Retinal pigment epithelial cell (primary cell): ENCODE measurements around the gene PTCRA.
"Not testable (repeated sequence)": the region's sequence is repeated elsewhere in the genome, so short reads cannot be mapped to it uniquely, and the experiment has no call there.

Experiments used
- DNase-seq: peaks from one replicate; pipeline ENCODE4 v3.0.0-alpha.2; 2010; ENCODE audit warnings: low read depth
- H3K4me3 ChIP-seq: 2 replicates; pipeline ENCODE4 v1.5.1; 2011; ENCODE audit warnings: mild to moderate bottlenecking, low read length, control low read depth, moderate library complexity
- TF ChIP-seq, protein P1 (sequence below): conservative IDR thresholded peaks from 2 replicates; pipeline ENCODE4 v1.5.1; 2011; ENCODE audit warnings: low read depth, low read length, control low read depth, inconsistent platforms

The PTCRA gene

DNA sequence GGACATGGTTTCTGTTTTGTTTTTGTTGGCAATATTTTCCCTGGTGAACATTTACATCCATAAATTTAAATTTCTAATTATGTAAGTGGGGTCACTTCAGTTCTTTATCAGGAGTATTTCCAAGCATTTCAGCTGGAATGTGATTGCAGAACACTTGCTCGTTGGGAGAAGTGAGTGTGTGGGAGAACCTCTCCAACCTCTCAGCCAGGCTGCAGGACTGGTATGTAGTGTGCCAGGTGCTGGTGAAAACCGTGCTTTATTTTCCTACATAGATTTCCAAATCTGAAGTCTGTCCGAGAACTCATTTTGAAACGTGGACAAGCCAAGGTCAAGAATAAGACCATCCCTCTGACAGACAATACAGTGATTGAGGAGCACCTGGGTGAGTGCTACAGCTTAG lies 30.2 kb upstream of the PTCRA start:
- no peak overlapping the region for H3K4me3 ChIP-seq
- TF ChIP-seq, protein P1, sequence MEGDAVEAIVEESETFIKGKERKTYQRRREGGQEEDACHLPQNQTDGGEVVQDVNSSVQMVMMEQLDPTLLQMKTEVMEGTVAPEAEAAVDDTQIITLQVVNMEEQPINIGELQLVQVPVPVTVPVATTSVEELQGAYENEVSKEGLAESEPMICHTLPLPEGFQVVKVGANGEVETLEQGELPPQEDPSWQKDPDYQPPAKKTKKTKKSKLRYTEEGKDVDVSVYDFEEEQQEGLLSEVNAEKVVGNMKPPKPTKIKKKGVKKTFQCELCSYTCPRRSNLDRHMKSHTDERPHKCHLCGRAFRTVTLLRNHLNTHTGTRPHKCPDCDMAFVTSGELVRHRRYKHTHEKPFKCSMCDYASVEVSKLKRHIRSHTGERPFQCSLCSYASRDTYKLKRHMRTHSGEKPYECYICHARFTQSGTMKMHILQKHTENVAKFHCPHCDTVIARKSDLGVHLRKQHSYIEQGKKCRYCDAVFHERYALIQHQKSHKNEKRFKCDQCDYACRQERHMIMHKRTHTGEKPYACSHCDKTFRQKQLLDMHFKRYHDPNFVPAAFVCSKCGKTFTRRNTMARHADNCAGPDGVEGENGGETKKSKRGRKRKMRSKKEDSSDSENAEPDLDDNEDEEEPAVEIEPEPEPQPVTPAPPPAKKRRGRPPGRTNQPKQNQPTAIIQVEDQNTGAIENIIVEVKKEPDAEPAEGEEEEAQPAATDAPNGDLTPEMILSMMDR, result no peak
- no peak for DNase-seq

DNA sequence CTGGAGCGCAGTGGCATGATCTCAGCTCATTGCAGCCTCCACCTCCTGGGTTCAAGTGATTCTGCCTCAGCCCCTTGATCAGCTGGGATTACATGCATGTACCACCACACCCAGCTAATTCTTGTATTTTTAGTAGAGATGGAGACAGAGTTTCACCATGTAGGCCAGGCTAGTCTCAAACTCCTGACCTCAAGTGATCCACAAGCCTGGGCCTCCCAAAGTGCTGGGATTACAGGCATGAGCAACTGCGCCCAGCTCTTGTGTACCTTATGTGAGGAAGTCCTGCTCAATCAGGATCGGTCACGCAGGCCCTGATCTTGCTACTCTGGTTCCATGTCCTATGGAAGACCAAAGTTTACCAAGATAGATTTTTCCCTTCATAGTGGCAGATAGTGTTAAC lies 27.7 kb upstream of the PTCRA start:
- H3K4me3 ChIP-seq, DNase-seq: not testable (repeated sequence)

DNA sequence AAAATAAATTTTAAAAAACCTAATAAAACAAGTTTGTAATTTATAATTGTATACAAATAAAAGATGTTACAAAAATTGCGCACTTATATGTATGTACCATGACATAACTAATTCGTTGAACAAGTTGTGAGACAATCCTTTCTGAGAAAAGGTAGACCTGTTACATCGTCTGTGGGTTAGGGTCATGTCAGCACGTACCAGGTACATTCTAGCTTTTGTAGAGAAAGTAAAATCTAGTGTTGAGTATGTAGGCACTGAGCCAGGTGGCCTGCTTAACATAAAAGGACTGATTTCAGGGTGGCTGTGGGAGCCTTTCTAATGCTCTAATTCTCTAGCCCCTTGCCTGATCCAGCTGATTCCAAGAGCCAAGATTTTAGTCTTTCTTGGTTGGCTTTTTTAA lies 26.0 kb upstream of the PTCRA start:
- H3K4me3 ChIP-seq, result peak overlapping the region; percentile 95
- DNase-seq, result peak; percentile 26

DNA sequence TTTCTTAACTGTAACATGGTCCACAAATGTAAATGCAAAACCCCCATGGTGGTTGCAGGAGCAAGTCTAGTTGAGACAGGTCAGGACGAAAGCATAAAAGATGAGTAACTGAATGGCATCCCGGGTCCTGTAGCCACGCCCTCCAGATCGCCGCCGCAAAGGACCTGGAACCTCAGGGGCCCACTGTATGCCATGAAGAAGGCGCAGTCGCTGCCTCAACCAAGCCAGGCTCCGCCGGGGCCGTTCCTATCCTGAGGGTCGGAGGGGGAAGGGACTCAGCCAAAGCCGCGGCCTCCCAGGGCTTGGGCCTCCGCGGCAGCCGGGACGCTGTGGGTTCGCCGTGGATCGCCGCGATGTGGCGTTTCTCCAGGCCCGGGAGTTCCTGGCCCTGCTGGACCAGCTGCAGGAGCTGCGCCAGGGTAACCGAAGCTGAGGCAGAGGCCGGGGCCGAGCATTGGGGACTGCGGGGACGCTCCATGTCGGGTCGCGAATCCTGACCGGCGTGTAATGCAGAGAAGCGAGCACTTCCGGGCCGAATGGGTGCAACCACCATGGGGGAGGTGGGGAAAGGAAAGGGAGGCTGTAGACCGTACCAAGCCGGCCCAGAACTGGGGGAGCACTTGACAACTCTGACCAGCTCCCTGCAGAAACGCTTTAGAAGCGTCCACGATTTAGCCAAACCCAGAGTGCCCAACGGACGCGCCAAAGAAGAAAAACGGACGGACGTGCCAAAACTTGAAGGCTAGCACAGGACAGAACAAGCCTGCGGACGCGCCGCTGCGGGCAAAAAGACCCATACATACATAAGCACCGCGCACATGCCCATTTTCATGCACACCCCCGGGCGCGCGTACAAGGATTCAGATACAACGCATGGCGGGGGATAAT lies 25.3 kb upstream of the PTCRA start:
- TF ChIP-seq, protein P1, result no peak
- peak overlapping the region; percentile 95 for H3K4me3 ChIP-seq
- peak; percentile 88 for DNase-seq

More for the DNA sequence above, 26.0 kb upstream of the PTCRA start:
- TF ChIP-seq, protein P1, result no peak

DNA sequence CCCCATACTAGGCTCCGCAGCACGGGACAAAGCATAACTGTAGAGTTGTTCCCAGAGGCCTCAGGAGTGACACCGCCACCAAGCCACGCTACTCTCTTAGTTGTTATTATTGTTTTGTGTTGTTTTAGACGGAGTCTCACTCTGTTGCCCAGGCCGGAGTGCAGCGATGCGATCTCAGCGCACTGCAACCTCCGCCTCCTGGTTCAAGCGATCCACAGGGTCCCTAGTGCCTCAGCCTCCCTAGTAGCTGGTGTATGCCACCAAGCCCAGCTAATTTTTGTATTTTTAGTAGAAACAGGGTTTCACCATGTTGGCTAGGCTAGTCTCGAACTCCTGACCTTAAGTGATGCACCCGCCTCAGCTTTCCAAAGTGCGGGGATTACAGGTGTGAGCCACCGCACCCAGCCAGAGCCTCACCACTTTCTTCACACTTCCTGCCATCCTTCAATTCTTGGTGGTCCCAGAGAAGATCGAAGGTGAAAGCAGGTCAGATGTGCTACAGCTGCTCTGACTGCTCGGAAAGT lies 24.6 kb upstream of the PTCRA start:
- TF ChIP-seq, protein P1, result no peak
- H3K4me3 ChIP-seq, result peak overlapping the region; percentile 95
- DNase-seq, result no peak

DNA sequence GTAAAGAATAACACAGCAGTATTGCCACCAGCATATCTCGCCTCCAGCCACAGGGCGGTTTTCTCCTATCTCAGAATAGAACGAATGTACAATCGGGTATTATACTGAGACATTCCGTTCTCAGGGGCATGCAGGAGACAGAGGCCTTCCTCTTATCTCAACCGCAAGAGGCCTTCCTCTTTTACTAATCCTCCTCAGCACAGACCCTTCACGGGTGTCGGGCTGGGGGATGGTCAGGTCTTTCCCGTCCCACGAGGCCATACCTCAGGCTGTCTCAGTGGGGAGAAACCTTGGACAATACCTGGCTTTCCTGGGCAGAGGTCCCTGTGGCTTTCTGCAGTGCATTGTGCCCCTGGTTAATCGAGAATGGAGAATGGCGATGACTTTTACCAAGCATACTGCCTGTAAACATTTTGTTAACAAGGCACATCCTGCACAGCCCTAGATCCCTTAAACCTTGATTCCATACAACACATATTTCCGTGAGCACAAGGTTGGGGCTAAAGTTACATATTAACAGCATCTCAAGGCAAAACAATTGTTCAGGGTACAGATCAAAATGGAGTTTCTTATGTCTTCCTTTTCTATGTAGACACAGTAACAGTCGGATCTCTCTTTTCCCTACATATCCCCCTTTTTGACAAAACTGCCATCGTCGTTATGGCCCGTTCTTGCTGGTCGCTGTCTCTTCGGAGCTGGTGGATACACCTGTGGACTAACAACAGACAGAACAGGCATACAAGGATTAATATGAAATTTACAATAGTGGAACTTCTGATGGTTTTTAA lies 21.6 kb upstream of the PTCRA start:
- not testable (repeated sequence) for H3K4me3 ChIP-seq, DNase-seq

DNA sequence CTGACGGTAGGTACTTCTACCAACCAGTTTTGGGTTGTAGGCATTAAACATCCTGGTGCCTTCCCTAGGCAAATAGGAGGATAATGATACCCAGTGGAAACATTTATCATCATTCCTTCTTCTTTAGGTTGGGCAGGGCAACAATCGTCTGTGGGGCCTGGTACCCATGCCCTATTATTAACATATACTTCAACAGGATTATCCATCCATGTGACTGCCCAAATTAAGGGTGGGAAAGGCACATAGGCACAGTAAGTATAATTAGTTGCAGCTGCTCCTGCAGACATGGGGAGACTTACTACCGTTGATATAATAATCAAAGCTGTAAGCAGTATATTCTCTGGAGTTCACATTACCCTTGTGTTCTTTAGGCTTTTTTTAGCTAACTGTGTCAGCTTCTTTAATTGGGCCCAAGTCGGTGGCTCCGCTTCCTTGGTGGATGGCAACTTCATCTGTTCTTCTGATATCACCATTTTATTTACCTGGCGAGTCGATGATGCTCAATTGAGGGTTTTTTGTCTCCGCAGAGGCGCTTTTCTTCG lies 19.6 kb upstream of the PTCRA start:
- DNase-seq, result no peak
- no peak overlapping the region for H3K4me3 ChIP-seq
- TF ChIP-seq, protein P1, result no peak
